GM21515 (cell line): ENCODE data around the gene NAALADL2.
"Not testable (repeated sequence)": the region's sequence is repeated elsewhere in the genome, so short reads cannot be mapped to it uniquely, and the experiment has no call there.

ENCODE experiments used
- ATAC-seq: cut with Tn5 transposase; IDR thresholded peaks from one replicate; pipeline ENCODE4 v1.9.1; 2021; ENCODE audit not compliant: unreplicated experiment

Gene NAALADL2

GRCh38 chr3:175255698-175256097 lies 396.6 kb downstream of the NAALADL2 start:
- ATAC-seq: no peak

GRCh38 chr3:175257123-175257522 lies 398.0 kb downstream of the NAALADL2 start:
- no peak for ATAC-seq

- ATAC-seq: no peak
Measured at GRCh38 chr3:175258763-175259162, 399.6 kb downstream of the NAALADL2 start.

DNA sequence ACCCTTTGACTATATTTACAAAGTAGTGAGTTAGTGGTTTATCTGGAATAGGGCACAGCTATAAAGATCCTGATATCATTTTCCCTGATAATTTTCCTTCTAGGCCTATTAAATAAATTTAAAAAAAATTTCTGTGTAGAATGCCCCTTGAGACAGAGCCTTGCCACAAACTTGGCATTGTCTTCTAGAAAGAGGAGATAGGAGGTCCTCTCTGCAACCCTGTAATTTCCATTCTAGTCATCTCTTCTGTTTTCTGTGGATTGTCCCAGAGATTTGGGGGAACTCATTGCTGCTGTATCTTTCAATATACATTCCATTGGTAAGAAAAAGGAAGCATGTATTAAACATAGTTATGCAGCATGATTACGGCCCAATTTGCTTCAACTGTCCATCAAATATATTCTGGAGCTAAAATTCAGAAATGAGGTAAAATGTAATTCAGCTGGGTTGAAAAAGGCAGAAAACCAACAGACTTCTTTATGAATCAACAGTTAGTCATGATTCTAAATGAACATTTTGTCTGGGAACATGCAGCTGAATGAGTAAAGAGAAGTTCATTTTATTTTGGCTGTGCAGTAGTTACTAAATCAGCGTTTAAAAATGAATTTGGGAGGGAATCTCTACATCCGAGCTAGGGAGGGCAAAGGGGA lies 401.1 kb downstream of the NAALADL2 start:
- no peak for ATAC-seq

DNA sequence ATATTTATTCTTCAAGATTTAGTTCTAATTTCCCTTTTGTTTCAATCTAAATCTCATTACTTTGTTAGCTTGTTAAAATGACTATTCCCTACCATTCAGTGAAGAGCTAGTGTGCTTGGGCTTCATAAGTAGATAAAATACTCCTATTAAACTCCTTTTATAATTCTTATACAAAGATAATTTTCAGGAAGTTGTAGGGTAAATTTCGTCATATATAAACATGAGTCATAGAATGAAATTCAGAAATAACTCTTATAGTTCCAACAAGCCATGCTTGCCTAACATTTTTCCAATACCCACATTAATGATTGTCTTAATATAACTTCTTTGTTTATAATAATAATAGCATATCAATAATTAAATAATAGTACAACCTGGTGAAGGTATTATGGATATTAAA lies 407.3 kb downstream of the NAALADL2 start:
- ATAC-seq: no peak

GRCh38 chr3:175267121-175267531 lies 408.0 kb downstream of the NAALADL2 start:
- no peak for ATAC-seq

DNA sequence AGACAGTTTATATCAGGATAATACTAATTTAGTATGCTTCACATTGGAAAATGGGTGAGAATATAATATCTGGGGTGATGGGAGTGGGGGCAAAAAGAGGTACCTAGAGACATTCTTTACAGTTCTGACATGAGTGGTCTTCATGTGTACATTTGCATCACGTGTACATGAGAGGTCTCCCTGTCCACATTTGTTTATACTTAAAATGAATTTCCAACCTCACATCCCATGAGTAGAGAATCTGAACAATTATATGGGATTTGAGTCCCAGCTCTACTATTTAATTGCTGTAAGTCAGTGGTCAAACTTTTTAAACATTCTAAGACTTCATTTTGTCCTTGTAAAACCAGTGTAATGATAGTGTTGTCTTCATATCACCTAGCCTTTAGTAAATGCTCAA lies 408.4 kb downstream of the NAALADL2 start:
- ATAC-seq: no peak

GRCh38 chr3:175269394-175269793 lies 410.3 kb downstream of the NAALADL2 start:
- ATAC-seq: no peak

- ATAC-seq: no peak
Measured at GRCh38 chr3:175270198-175270837, 411.2 kb downstream of the NAALADL2 start.

- no peak for ATAC-seq
Measured at GRCh38 chr3:175270866-175271265, 411.7 kb downstream of the NAALADL2 start.

GRCh38 chr3:175271465-175271864 lies 412.3 kb downstream of the NAALADL2 start:
- ATAC-seq: not testable (repeated sequence)

- ATAC-seq: no peak
Measured at GRCh38 chr3:175272392-175272791, 413.3 kb downstream of the NAALADL2 start.

DNA sequence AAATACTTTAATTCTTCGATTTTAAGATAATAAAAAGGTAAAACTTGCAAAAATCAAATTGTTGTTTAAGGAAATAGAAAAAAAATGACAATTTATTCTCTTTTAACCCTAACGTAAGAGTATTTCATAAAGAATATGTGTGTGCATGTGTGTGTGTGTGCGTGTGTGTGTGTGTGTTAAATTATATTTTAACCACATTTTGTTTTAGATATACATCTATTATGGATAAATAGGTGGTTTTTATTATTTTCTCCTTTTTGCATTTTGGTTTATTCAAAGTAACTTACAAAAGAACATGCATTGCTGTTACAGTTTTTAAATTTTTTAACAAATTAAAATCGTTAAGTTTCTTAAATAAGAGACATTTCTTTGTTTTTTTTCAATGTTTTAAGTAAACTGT lies 414.4 kb downstream of the NAALADL2 start:
- ATAC-seq: no peak

DNA sequence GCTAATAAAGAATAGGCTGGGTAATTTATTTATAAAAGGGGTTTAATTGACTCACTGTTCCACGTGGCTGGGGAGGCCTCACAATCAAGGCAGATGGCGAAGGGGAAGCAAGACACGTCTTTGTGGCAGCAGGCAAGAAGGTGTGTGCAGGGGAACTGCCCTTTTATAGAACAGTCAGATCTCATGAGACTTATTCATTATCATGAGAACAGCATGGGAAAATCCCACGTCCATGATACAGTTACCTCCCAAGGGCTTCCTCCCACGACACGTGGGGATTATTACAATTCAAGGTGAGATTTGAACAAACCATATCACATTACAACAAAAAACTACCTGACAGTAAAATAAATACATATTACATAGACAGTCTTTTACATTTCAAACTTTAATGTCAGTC lies 414.9 kb downstream of the NAALADL2 start:
- ATAC-seq: no peak

- ATAC-seq: no peak
Measured at GRCh38 chr3:175274474-175275218, 415.5 kb downstream of the NAALADL2 start.

GRCh38 chr3:175278680-175279079 lies 419.5 kb downstream of the NAALADL2 start:
- ATAC-seq: no peak

GRCh38 chr3:175279457-175279856 lies 420.3 kb downstream of the NAALADL2 start:
- no peak for ATAC-seq

GRCh38 chr3:175279911-175280310 lies 420.8 kb downstream of the NAALADL2 start:
- ATAC-seq: no peak

- ATAC-seq: peak; percentile 62
Measured at GRCh38 chr3:175287361-175287963, 428.3 kb downstream of the NAALADL2 start.

DNA sequence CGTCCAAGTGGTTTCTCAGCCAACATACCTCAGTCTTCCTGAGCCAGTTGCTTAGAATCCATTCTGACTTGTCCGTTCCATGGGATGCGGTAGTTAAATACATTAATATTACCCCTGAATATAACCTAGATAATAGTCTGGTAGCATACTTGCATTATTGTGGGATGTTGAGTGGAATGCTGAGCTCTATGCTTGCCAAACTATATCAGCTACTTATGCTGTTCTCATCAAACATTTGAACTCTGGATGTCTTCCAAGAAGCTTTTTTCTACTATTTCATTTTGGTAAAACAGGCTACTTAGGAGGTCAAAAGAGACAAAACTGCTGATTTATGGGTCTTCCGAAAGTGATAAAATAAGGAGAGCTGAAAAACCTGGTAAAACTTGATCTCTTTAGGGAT lies 429.5 kb downstream of the NAALADL2 start:
- no peak for ATAC-seq

DNA sequence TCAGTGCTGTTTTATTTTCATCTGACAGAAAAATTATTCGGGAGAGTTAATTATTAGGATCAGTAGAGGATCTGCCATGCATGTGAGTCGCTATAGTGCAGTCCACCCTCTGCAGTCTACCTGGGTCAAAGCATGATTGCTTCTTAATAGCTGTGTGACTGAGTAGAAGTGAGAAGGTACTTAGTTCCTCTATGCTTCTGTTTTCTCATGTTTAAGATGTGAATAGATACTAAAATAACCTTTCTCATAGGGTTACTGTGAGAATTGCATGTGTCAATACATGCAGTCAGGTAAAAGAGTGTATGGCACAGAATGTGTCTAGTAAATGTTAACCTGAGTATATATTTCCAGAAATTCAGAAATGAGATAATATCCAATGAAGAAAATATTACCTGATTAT lies 435.7 kb downstream of the NAALADL2 start:
- no peak for ATAC-seq
